VCaP (cell line): ENCODE data around the gene NELFB.

Source experiments
- H3K27ac ChIP-seq: fragments of 450-650 bp; 2 replicates; pipeline ENCODE4 v1.5.1; 2017
- CTCF ChIP-seq: fragments of 450-650 bp; conservative IDR thresholded peaks from 2 replicates; pipeline ENCODE4 v1.5.1; 2017; ENCODE audit warnings: mild to moderate bottlenecking, moderate library complexity

Gene NELFB

GRCh38 chr9:137229903-137230704, 25.0 kb upstream of the NELFB start:
- no peak for TF ChIP-seq CTCF
- H3K27ac ChIP-seq, result no peak overlapping the region

- H3K27ac ChIP-seq, result no peak within 1 kb of the TSS
- TF ChIP-seq CTCF, result no peak
Measured at GRCh38 chr9:137230705-137231371, 24.3 kb upstream of the NELFB start, which contains the start of gene SLC34A3. TSS of gene SLC34A3 (plus strand) at chr9:137230901. CDS start at chr9:137231703, 802 bp downstream.

- no peak for TF ChIP-seq CTCF
- no peak overlapping the region for H3K27ac ChIP-seq
Measured at GRCh38 chr9:137231372-137232039, 23.6 kb upstream of the NELFB start.

GRCh38 chr9:137232101-137232500, 23.0 kb upstream of the NELFB start:
- H3K27ac ChIP-seq, result no peak overlapping the region

GRCh38 chr9:137232510-137232909, 22.6 kb upstream of the NELFB start:
- no peak overlapping the region for H3K27ac ChIP-seq
- TF ChIP-seq CTCF, result no peak

More at GRCh38 chr9:137232101-137232500, 23.0 kb upstream of the NELFB start:
- no peak for TF ChIP-seq CTCF

- TF ChIP-seq CTCF, result no peak
- no peak overlapping the region for H3K27ac ChIP-seq
Measured at GRCh38 chr9:137233143-137233980, 21.8 kb upstream of the NELFB start.
